ENCODE data around the gene SRRM2.
"Not testable (repeated sequence)": the region's sequence is repeated elsewhere in the genome, so short reads cannot be mapped to it uniquely, and the experiment has no call there.

SRRM2 gene

GRCh38 chr16:2715519-2715918 lies 36.9 kb upstream of the SRRM2 start:
- DNase-seq: peak; percentile 84

- no peak for DNase-seq
Observed at GRCh38 chr16:2715966-2716885, 36.2 kb upstream of the SRRM2 start.

- no peak for DNase-seq
Observed at GRCh38 chr16:2716948-2717347, 35.5 kb upstream of the SRRM2 start.

- DNase-seq: no peak
Observed at GRCh38 chr16:2717383-2718263, 34.8 kb upstream of the SRRM2 start.

GRCh38 chr16:2719328-2720063 lies 32.9 kb upstream of the SRRM2 start:
- no peak for DNase-seq

- DNase-seq: no peak
Observed at GRCh38 chr16:2720064-2720457, 32.4 kb upstream of the SRRM2 start, which contains the start of gene PRSS27. Gene PRSS27, minus strand, starts transcription at chr16:2720224. Its CDS starts 64 bp downstream, at chr16:2720160.

- DNase-seq: peak; percentile 94
Observed at GRCh38 chr16:2720719-2721633, 31.5 kb upstream of the SRRM2 start.

- DNase-seq: not testable (repeated sequence)
Observed at GRCh38 chr16:2721634-2722173, 30.7 kb upstream of the SRRM2 start.

- no peak for DNase-seq
Observed at GRCh38 chr16:2724088-2724676, 28.3 kb upstream of the SRRM2 start.

- DNase-seq: no peak
Observed at GRCh38 chr16:2724816-2725348, 27.6 kb upstream of the SRRM2 start.

GRCh38 chr16:2726923-2727322 lies 25.5 kb upstream of the SRRM2 start:
- no peak for DNase-seq

- DNase-seq: no peak
Observed at GRCh38 chr16:2728034-2728433, 24.4 kb upstream of the SRRM2 start.

- DNase-seq: no peak
Observed at GRCh38 chr16:2734844-2735515, 17.5 kb upstream of the SRRM2 start.

- no peak for DNase-seq
Observed at GRCh38 chr16:2736476-2737237, 15.8 kb upstream of the SRRM2 start.

- no peak for DNase-seq
Observed at GRCh38 chr16:2737238-2737605, 15.2 kb upstream of the SRRM2 start.

GRCh38 chr16:2737895-2738418 lies 14.5 kb upstream of the SRRM2 start:
- DNase-seq: no peak

GRCh38 chr16:2738615-2739014 lies 13.8 kb upstream of the SRRM2 start:
- no peak for DNase-seq

- DNase-seq: no peak
Observed at GRCh38 chr16:2739625-2740430, 12.6 kb upstream of the SRRM2 start.

Data from activated CD4-positive, alpha-beta T cell treated with anti-CD3 and anti-CD28 coated beads for 48 hours (primary cell).